Panc1 (cell line): Measurements from ENCODE around the gene MEGF11.

Source experiments
- CTCF ChIP-seq: fragments of 450-650 bp; IDR thresholded peaks from 2 replicates; pipeline ENCODE4 v1.5.1; 2017; ENCODE audit warnings: mild to moderate bottlenecking
- POLR2AphosphoS5 ChIP-seq: IDR thresholded peaks from 2 replicates; pipeline ENCODE4 v1.6.1; 2012; ENCODE audit warnings: mild to moderate bottlenecking, low read depth, low read length, moderate library complexity
- REST ChIP-seq, 2 experiments: IDR thresholded peaks; 2 replicates each; pipeline ENCODE4 v1.6.1; 2011 to 2012; ENCODE audit warnings: low read depth in 2 of 2, control low read depth in 1 of 2, low read length in 1 of 2, mild to moderate bottlenecking in 1 of 2, moderate library complexity in 1 of 2; ENCODE audit not compliant: insufficient read depth in 1 of 2
- SIN3A ChIP-seq: IDR thresholded peaks from 2 replicates; pipeline ENCODE4 v1.6.1; 2012; ENCODE audit warnings: low read depth, mild to moderate bottlenecking, low read length, moderate library complexity, borderline replicate concordance; ENCODE audit not compliant: insufficient read depth

GRCh38 chr15:66124651-66125050 is 128.9 kb downstream of the MEGF11 start:
- TF ChIP-seq CTCF (no peak), POLR2AphosphoS5 (no peak), REST (IDR thresholded peaks at IDR 0.05; ENCODE audit: insufficient read depth in 1 of 2, low read depth in 2 of 2, low read length in 1 of 2) (no peak), SIN3A (no peak)
